ENCODE measurements around the gene COMMD1. TPM values are rescaled to one million over a fixed set of nuclear protein-coding genes. Genes with fewer than 3 reads are reported as not detected.

Gene COMMD1
- total RNA-seq, 4 donors from 2014 or later = 76.0 to 132 (median 100) TPM

DNA sequence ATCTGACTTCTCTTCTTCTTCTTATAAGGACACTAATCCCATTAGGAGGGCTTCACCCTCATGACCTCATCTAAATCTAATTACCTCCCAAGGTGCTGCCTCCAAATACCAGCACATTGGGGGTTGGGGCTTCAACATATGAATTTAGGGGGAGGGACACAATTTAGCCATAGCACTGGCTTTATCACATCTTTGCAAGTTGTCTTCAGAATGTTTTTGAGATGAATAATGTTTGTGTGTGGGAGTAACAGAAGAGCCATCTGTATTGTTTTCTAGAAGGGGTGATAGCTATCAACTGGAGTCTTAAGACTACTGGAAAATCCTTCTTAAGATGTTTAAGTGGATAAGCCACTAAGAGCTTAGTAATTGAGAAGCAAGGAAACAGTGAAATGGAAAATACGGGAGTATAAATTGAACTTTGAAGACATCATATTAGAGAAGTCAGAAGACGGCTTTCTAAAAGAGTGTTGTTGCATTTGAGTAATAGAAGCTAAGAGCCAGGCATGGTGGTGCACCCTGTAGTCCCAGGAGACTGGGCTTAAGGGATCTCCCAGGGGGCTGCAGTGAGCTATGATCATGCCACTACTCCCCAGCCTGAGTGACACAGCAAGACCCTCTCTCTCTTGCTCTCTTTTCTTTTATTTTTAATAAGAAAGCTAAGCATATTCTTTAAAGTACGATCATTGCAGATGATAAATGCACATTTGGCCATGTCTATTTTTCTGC is 257.8 kb downstream of the COMMD1 start:
- Histone ChIP-seq H3K36me3 (no peaks in the 10 kb centered on the region), H3K4me1 (peaks cover 0 to 3% of the 10 kb centered on the region in 2 donors), H3K4me3 (replicated peaks in 1 of 3) (no peak overlapping the region), H3K9me3 (no peaks in the 10 kb centered on the region), H3K27ac (no peak overlapping the region), H3K27me3 (no peaks in the 10 kb centered on the region)
- TF ChIP-seq POLR2A (IDR thresholded peaks at IDR 0.05) = no peak
- no peak for TF ChIP-seq CTCF (IDR thresholded peaks at IDR 0.05)
- intact Hi-C loops (cut with DNase I) = no loop called here
- DNase-seq = no peak
- 88% methylated on average over 3 of the region's 3 CpGs for WGBS, 2 donors

- no peaks in the 10 kb centered on the region for H3K27me3 ChIP-seq
- no peak for TF ChIP-seq CTCF (IDR thresholded peaks at IDR 0.05)
- no peak for TF ChIP-seq POLR2A (IDR thresholded peaks at IDR 0.05)
- no peak overlapping the region for H3K4me3 ChIP-seq (replicated peaks in 1 of 3)
- 67 to 70% methylated on average over 2 of the region's 2 CpGs for whole genome bisulfite sequencing, 2 donors
- no peak overlapping the region for H3K27ac ChIP-seq
- H3K9me3 ChIP-seq = no peaks in the 10 kb centered on the region
- H3K4me1 ChIP-seq = no peaks in the 10 kb centered on the region
- no peak for DNase-seq
- intact Hi-C loops (cut with DNase I) = no loop called here
- H3K36me3 ChIP-seq = no peaks in the 10 kb centered on the region
These were observed 258.4 kb downstream of the COMMD1 start for GRCh38 chr2:62163834-62164233.

DNA sequence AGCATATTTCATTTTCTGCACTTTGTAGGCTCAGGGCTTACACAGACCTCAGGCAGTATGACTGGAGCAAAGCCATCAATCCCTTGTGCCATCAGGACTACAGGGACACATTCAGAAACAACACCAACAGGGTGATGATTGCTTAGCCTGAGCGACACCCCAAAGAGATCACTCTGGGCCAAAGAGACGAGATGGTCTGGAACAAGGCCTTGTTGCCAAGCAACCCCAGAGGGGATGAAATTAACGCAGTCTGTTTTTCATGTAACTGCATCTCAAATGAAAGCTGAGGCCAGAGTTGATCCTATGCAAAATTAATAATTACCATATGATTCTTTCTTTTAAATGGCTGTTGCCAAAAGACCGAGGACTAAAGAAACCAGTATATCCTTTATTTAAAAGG is 270.3 kb downstream of the COMMD1 start:
- H3K27ac ChIP-seq = no peak overlapping the region
- intact Hi-C loops (cut with DNase I) = no loop called here
- H3K9me3 ChIP-seq = no peaks in the 10 kb centered on the region
- H3K27me3 ChIP-seq = no peaks in the 10 kb centered on the region
- H3K4me3 ChIP-seq (replicated peaks in 1 of 3) = no peak overlapping the region
- peaks cover 20 to 27% of the 10 kb centered on the region in 2 donors for H3K4me1 ChIP-seq
- DNase-seq = no peak
- WGBS, 2 donors = 85 to 89% methylated on average over 4 of the region's 4 CpGs
- H3K36me3 ChIP-seq = no peaks in the 10 kb centered on the region
- TF ChIP-seq POLR2A (IDR thresholded peaks at IDR 0.05) (no peak), CTCF (IDR thresholded peaks at IDR 0.05) (no peak)

DNA sequence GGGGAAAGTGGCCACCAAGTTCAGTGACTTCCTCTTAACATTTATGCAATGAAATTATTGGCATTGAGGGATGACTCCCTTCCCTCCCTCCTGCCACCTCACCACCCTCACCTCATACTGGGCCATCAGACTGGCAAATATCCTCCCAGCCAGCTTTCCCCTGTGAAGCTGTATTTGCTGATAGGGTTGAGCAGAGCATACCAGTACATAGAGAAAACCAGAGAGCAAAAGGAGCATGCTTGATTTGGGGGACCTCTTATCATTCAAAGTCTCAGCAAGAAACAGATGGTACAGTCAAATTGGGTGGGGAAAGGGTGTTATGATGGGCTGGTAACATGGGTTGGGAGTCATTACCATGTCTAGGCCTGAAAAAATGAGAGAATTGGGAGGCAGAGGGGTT is 271.3 kb downstream of the COMMD1 start:
- Histone ChIP-seq H3K9me3 (no peaks in the 10 kb centered on the region), H3K4me1 (peaks cover 20 to 28% of the 10 kb centered on the region in 2 donors), H3K4me3 (replicated peaks in 1 of 3) (no peak overlapping the region), H3K36me3 (no peaks in the 10 kb centered on the region), H3K27me3 (no peaks in the 10 kb centered on the region), H3K27ac (no peak overlapping the region)
- no peak for DNase-seq
- intact Hi-C loops (cut with DNase I) = no loop called here
- TF ChIP-seq POLR2A (IDR thresholded peaks at IDR 0.05) (no peak), CTCF (IDR thresholded peaks at IDR 0.05) (no peak)

DNA sequence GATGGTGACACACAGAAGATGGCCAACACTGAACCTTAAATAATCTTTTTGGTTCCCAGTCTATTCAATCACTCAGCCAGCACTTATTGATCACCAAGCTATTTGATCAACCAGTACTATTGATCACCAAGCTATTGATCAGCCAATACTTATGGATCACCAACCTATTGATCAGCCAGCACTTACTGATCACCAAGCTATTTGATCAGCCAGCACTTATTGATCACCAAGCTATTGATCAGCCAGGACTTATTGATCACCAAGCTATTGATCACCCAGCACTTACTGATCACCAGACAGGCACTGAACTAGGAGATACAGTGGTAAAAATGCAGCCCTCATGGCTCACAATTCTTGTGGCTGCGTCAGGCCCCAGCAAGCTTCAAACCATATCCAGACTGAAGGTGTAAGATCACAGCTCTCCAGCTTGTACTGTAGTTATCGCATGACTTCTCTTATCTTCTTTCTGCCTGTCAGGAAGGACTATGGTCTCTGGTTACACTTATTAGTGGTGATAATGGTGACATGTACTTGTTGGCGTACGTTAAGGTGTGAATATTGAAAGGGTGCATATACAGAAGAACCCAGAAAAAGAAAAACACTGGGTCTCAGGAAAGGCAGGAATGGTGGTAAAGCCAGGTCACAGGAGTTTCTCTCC is 272.0 kb downstream of the COMMD1 start:
- Histone ChIP-seq H3K36me3 (no peaks in the 10 kb centered on the region), H3K27ac (no peak overlapping the region), H3K27me3 (no peaks in the 10 kb centered on the region), H3K4me1 (peaks cover 20 to 28% of the 10 kb centered on the region in 2 donors), H3K4me3 (replicated peaks in 1 of 3) (no peak overlapping the region), H3K9me3 (no peaks in the 10 kb centered on the region)
- TF ChIP-seq POLR2A (IDR thresholded peaks at IDR 0.05) (no peak), CTCF (IDR thresholded peaks at IDR 0.05) (no peak)
- DNase-seq = no peak
- WGBS, 2 donors = 96 to 98% methylated on average over 4 of the region's 4 CpGs
- intact Hi-C loops (cut with DNase I) = no loop called here

Measured in thyroid gland (tissue), 4 donors.